Endodermal cell (in vitro differentiated cells): ENCODE data around the gene IRGQ. TPM values are rescaled to one million over a fixed set of nuclear protein-coding genes. Genes with fewer than 3 reads are reported as not detected.
A peak's percentile ranks its signal among the peaks of the same experiment; 100 is the strongest.

Source experiments
- DNase-seq: peaks from one replicate; pipeline ENCODE4 v3.0.0-alpha.2; 2017
- H3K27ac ChIP-seq: 2 replicates; pipeline ENCODE4 v1.5.1; 2013; ENCODE audit warnings: mild to moderate bottlenecking, low read depth, low read length, moderate library complexity
- H3K27me3 ChIP-seq: 2 replicates; pipeline ENCODE4 v1.6.1; 2013; ENCODE audit warnings: mild to moderate bottlenecking, low read length, moderate library complexity; ENCODE audit not compliant: insufficient read depth, control insufficient read depth, poor library complexity, severe bottlenecking
- H3K36me3 ChIP-seq: 2 replicates; pipeline ENCODE4 v1.7.0; 2013; ENCODE audit warnings: mild to moderate bottlenecking, low read length, moderate library complexity; ENCODE audit not compliant: control insufficient read depth, insufficient read depth
- H3K4me1 ChIP-seq: one replicate; pipeline ENCODE4 v1.7.0; 2013; ENCODE audit warnings: low read length; ENCODE audit not compliant: control insufficient read depth, insufficient read depth
- H3K4me3 ChIP-seq: 2 replicates; pipeline ENCODE4 v1.5.1; 2013; ENCODE audit warnings: mild to moderate bottlenecking, low read length, moderate library complexity
- H3K9ac ChIP-seq: 2 replicates; pipeline ENCODE4 v1.6.1; 2013; ENCODE audit warnings: mild to moderate bottlenecking, low read length, moderate library complexity; ENCODE audit not compliant: poor library complexity, severe bottlenecking; ENCODE audit errors: extremely low read depth
- H3K9me3 ChIP-seq: 2 replicates; pipeline ENCODE4 v1.6.1; 2013; ENCODE audit warnings: mild to moderate bottlenecking, low read length, moderate library complexity; ENCODE audit not compliant: control insufficient read depth
- H3K27ac Mint-ChIP-seq: 2 replicates; pipeline ENCODE4 v1.8.0; 2020; ENCODE audit warnings: mixed read lengths
- H3K27me3 Mint-ChIP-seq: 2 replicates; pipeline ENCODE4 v1.8.0; 2021; ENCODE audit warnings: mild to moderate bottlenecking, mixed read lengths; ENCODE audit not compliant: insufficient read depth
- H3K36me3 Mint-ChIP-seq: 2 replicates; pipeline ENCODE4 v1.8.0; 2020; ENCODE audit warnings: low read depth, mixed read lengths
- H3K4me1 Mint-ChIP-seq: 2 replicates; pipeline ENCODE4 v1.8.0; 2020; ENCODE audit warnings: mixed read lengths
- H3K4me3 Mint-ChIP-seq: 2 replicates; pipeline ENCODE4 v1.8.0; 2020; ENCODE audit warnings: mild to moderate bottlenecking, moderate library complexity, mixed read lengths
- H3K9me3 Mint-ChIP-seq: 2 replicates; pipeline ENCODE4 v1.8.0; 2020; ENCODE audit warnings: mild to moderate bottlenecking, mixed read lengths
- CTCF ChIP-seq: fragments of 200-600 bp; sonication (generic); conservative IDR thresholded peaks from 2 replicates; pipeline ENCODE4 v1.5.0; 2021; ENCODE audit warnings: antibody characterized with exemption, mild to moderate bottlenecking
- WGBS, 2 experiments: methylation state at CpG; one replicate each; pipeline versions ENCODE4 v1.1.5 to v1.1.7; 2013; ENCODE audit warnings: missing lambda C conversion rate in 2 of 2, mixed read lengths in 1 of 2; ENCODE audit not compliant: insufficient coverage in 1 of 2, insufficient read length in 1 of 2; 5-methylcytosine and 5-hydroxymethylcytosine counted together
- total RNA-seq, 2 donors: library from RNA; stranded (reverse); fragmentation: NEBNext Ultra II Directional in 1 of 2; extraction: Animal tissue kit (Norgen Biotek cat#: 25700) in 1 of 2; gene quantifications; 2 replicates in 1 of 2; 3 replicates in 1 of 2; pipeline ENCODE4 v1.2.1, GENCODE V29; 2021

Gene IRGQ
- total RNA-seq, 2 donors from 2014 or later, result 39.7 to 46.0 TPM

DNA sequence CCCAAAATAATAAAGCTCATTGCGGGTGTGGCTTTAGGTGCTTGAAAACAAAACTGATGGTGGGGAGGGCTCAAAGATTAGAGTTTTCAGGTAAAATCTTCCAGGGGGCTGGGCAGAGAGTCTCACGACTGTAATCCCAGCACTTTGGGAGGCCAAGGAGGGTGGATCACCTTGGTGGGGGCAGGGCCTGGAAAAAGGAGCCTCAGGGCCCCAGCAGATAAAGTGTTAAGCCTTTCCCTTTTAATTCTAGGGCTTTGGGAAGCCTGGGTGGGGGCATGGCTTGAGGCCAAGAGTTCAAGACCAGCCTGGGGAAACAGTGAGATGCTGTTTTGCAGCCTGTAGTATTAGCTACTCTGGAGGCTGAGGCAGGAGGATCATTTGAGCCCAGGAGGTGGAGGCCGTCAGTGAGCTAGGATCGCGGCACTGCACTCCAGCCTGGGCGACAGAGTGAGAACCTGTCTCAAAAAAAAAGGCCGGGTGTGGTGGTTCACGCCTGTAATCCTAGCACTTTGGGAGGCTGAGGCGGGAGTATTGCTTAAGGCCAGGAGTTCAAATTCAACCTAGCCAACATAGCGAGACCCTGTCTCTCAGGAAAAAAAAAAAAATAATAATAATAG, 1.7 kb downstream of the IRGQ start:
- Histone ChIP-seq H3K4me1 (no peaks in the 10 kb centered on the region), H3K9me3 (no peaks in the 10 kb centered on the region), H3K27ac (no peak overlapping the region), H3K9ac (peak overlapping the region; percentile 95), H3K27me3 (no peaks in the 10 kb centered on the region), H3K36me3 (peaks cover 54% of the 10 kb centered on the region), H3K4me3 (peak overlapping the region; percentile 94)
- TF ChIP-seq CTCF, result no peak
- peak overlapping the region; percentile 89 for H3K4me3 Mint-ChIP-seq
- H3K36me3 Mint-ChIP-seq, result peaks cover 45% of the 10 kb centered on the region
- H3K27ac Mint-ChIP-seq, result no peak overlapping the region
- H3K9me3 Mint-ChIP-seq, result no peaks in the 10 kb centered on the region
- WGBS, 2 experiments, result 95 to 100% methylated on average over 4 to 10 of the region's 10 CpGs
- no peak for DNase-seq
- H3K27me3 Mint-ChIP-seq, result no peaks in the 10 kb centered on the region
- peaks cover 23% of the 10 kb centered on the region for H3K4me1 Mint-ChIP-seq

DNA sequence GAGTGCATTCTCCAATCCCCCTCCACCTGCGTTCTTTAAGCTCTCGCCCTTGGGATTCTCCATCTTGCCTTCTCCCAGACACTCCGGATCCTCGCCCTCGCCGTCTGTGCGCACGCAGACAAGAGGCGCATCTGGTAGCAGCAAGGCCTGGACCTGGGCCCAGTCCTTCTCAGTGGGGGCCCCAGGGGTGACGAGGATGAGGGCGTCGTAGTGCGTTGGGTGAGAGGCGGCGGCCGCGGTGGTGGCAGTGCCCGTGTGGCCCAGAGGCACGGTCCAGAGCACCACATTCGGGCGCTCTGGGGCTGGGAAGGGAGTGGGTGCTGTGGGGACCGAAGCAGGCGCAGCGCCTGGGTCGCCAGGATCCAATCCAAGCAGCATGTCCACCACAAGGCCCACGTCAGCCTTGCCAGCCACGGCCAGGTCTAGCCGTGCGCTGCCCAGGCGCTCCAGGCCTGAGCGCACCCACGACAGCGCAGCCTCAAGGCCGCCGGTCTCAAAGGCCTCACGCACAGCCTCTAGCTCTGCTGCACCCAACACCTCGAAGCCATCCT, 3.1 kb downstream of the IRGQ start:
- Mint-ChIP-seq H3K27me3 (no peaks in the 10 kb centered on the region), H3K4me3 (no peak overlapping the region), H3K9me3 (no peaks in the 10 kb centered on the region), H3K27ac (no peak overlapping the region), H3K36me3 (peaks cover 45% of the 10 kb centered on the region), H3K4me1 (peaks cover 22% of the 10 kb centered on the region)
- Histone ChIP-seq H3K27me3 (no peaks in the 10 kb centered on the region), H3K36me3 (peaks cover 46% of the 10 kb centered on the region), H3K27ac (no peak overlapping the region), H3K9me3 (no peaks in the 10 kb centered on the region), H3K9ac (no peak overlapping the region), H3K4me3 (no peak overlapping the region), H3K4me1 (no peaks in the 10 kb centered on the region)
- WGBS, 2 experiments, result 96 to 98% methylated on average over 17 to 37 of the region's 37 CpGs
- DNase-seq, result no peak
- no peak for TF ChIP-seq CTCF

DNA sequence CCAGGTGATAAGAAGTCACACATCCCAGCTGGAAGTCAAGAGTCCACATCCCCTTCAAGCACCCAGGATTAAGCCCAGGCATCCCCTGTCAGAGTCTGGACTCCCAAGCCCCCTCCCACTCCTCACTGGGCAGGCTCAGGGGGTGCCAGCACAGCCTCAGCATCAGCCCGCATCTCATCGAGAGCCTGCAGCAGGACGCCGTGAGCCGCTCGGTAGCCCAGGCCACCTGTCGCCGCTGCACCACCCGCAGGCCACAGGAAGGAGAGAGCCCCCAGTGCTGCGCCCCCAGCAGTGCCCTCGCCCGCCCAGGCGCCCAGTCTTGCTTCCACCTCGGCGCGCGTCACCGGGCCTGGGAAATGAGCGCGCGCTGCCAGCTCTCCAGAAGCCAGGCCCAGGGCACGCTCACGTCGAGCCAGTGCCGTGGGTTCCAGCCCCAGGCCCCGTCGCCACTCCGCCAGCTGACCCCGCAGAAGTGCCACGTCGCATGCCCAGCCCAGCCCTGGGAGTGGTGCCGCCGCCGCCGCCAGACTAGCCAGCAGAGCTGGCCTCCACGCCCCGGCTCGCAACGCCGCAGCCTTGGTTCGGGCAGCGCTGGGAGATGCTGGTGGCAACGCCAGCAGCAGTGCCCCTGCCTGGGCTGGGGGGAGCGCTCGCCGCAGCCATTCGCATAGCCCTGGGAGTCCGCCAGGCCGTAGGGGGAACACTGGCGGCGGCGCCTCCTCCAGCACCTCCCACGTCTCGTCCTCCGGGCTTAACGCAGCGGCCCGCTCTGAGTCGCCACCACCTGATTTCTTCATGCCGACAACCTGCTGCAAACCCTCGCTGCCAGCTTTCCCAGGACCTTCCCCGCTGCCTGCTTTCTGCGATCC, 3.8 kb downstream of the IRGQ start:
- no peaks in the 10 kb centered on the region for H3K4me1 ChIP-seq
- peaks cover 43% of the 10 kb centered on the region for H3K36me3 ChIP-seq
- H3K27ac ChIP-seq, result no peak overlapping the region
- Mint-ChIP-seq H3K36me3 (peaks cover 43% of the 10 kb centered on the region), H3K27ac (peak overlapping the region; percentile 35), H3K4me3 (no peak overlapping the region), H3K4me1 (peaks cover 14% of the 10 kb centered on the region), H3K27me3 (no peaks in the 10 kb centered on the region), H3K9me3 (no peaks in the 10 kb centered on the region)
- 95 to 98% methylated on average over 33 to 63 of the region's 63 CpGs for whole genome bisulfite sequencing, 2 experiments
- no peak for TF ChIP-seq CTCF
- H3K4me3 ChIP-seq, result no peak overlapping the region
- no peak overlapping the region for H3K9ac ChIP-seq
- no peak for DNase-seq
- H3K27me3 ChIP-seq, result no peaks in the 10 kb centered on the region
- H3K9me3 ChIP-seq, result no peaks in the 10 kb centered on the region
